AG08395 (cell line): ENCODE measurements around the gene KRTAP10-1.

Source experiments
- DNase-seq: peaks from one replicate; pipeline ENCODE4 v3.0.0; 2012; ENCODE audit warnings: mixed read lengths, low spot score

The KRTAP10-1 gene

DNA sequence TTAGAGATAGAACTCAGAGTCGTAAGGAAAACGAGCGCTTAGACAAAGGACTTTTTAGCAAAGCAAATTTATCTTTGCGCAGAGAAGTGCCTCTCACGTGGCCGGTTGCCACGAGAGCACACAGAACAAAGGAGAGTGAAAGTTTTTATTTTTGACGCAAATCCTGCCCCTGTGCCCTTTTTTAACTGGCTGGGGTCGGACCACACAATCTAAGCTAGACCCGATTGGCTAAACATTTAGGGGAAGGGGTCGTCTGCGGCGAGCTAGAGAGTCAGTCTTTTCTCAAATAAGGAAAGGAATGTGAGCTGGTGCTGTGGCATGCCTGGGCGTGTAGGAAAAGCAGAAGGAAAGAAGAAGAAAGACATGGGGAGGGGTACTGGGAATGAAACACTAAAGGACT lies 8.9 kb upstream of the KRTAP10-1 start:
- no peak for DNase-seq

DNA sequence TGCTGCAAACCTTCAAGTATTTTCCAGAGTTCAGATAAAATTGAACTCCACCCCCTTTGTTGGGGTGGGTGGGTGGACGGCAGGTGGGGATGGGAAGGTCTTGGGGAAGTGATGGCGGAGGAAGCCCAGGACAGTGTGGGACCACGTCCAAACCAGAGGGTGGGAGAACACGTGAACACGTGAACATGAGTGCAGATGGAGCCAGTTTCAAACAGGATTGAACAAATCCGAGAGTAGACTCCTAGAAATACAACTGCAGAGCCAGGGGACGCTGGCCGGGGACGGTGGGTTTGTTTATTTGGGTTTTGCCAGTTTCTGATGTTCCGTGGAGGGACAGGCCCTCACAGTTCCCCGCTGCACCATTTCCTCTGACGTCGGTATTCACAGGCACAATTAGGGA lies 8.4 kb upstream of the KRTAP10-1 start:
- DNase-seq: no peak

DNA sequence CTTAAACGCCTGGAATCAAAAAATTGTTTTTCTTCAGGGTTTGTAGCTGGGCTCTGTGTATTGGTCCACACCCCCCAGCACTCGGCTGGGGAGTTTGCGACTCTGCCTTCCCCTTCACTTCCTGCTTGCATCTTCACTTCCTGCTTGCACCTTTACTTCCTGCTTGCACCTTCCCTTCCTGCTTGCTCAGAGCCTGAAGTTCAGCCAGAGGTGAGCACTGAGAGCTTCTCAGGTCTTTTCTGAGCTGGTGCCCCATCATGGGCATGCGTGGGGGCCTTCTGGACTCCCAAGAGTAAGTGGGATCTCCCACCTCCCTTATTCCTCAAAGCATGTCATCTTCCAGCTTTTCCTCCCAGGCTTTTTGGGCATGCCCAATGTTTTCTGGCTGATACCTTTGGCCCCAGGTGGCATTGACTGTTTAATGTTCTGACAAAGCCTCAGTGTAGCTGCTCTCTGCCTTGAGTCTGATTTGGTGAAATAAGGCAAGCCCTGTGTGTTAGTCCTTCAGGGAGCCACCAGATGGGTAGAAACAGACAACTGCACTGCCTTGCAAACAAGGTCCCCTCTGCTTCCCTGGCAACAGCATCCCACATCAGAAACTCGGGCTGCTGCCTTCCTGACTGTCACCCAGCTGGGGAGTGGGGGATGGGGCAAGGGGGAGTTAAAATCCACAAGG lies 7.8 kb upstream of the KRTAP10-1 start:
- no peak for DNase-seq

DNA sequence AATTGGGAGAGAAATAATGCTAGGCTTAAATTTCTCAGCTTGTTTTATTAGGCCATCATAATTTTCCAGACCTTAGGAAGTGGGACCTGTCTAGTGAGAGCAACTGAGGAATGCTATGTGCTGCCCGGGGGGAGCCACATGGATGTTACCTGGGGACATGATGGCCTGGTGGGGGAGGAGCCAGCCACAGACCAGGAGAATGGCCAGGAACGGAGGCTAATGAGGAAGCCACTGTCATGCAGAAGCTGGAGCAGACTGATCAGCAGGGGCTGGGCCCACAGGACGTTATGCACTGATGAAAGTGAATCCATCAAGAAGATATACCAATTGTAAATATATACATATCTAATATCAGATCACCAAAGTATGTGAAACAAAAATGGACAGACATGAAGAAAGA lies 4.6 kb upstream of the KRTAP10-1 start:
- DNase-seq: no peak

DNA sequence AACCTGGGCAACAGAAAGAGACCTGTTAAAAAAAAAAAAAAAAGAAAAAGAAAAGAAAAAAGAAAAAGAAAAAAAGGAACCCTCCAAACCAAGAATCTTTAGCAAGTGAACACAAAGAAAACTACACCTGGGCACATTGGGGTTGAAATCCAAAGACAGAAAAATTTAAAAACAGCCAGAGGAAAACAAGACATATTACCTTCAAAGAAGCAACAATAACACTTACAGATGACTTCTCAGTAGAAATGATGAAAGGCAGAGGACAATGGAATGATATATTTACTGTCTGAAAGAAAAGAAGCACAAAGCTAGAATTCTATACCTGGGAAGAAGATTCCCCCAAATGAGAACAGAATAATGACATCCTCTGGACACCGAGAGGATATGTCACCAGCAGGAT lies 2.7 kb upstream of the KRTAP10-1 start:
- no peak for DNase-seq

DNA sequence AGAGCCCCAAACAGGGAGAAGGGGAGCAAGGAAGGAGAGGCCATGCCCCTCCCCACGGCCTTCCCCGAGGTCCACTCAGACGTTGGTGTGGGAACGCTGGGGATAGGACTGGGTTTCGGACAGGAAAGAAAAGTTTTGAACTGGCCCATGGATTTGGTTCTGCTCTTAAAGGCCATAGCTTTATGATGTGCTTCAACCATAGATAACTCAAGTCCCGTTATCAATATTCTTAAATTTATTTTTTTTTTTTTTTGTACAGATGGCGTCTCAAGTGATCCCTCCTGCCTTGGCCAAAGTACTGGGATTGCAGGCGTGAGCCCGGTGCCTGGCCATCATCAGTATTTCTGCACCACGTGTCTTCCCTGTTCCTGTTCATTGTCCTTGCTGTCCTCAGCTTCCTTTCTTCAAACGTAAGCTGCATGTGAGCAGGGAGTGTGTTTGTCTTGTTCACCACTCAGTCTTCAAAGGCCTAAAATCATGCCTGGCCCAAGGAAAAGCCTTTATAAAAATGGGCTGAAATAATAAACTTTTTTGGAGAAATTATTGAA lies 820 bp upstream of the KRTAP10-1 start:
- no peak for DNase-seq

DNA sequence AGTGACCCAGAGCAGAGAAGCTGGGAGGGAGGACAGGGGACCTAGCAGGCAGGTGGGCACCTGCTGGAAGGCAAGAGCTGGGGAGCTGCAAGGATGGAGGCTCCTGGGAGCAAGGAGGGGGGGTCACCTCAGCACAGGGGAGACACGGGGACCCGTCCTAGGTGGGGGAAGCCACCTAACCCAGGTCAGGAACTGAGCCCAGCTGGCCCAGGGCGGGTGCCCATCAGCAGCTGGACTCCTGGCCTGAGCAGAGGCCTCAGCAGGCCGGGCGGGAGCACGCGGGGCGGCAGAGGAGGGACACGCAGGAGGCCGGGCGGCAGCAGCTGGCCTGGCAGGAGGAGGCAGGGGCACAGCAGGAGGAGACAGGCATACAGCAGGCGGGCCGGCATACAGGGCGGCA lies 949 bp downstream of the KRTAP10-1 start:
- DNase-seq: no peak

DNA sequence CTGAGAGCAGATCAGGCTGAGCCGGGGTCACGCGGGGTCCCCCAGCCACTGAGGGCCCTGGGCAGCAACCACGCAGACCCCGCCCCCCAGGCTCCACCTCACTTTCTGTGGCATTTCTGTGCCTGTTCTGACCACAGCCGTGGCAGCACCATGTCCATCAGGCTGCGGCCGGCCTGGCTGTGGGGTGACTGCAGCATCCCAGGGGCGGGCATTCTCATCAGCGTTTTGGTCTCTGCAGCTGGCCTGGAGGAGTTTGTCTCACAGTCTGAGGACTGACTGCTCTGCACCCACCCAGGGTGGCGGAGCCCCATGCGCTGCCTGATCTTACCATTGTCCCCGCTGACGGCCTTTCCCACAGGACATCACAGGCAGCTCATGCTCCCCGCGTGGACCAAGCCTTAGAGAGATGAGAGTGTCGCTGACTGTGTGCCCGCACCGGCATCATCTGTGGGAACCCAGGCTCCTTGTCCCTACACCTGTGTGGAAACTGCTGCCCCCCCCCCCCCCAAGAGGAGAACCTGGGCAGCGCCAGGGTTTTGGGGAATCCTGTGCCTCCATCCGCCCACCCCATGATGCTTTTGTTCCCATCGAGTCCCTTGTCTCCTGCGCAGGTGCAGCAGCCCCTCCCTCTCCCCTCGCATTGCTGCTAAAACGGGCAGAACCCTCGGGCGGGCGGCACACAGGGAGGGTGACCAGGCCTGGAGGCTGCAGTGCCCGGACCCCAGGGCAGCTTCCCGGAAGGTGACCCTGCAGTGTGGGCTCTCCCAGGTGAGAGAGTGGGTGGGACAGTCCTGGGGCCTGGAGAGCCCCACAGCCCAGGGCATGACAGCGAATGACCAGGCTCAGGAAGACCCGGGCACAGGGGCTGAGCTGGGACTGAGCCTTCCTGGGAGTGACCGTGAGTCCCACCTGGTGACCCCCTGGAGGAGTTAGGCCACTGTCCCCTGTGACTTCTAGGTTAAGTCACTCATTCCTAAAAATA lies 1.8 kb downstream of the KRTAP10-1 start:
- no peak for DNase-seq

DNA sequence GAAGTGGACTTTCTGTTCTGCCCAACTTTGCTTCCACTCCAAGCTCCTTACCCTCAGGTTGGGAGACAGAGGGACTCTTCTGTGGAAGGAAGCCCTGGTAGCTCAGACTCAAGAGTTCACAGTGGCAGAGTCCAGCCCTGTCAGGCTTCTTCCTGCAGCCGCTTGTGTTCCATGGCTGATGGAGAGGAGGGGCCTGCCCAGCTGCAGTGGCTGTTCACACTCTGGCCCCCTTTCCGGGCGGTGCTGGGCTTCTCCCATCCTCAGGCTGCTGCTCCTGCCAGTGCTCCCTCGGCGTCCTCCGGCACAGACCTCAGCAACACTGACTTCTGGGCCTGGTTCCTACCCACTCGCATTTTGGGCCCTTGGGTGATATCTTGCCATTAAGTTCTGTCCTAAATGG lies 4.0 kb downstream of the KRTAP10-1 start:
- no peak for DNase-seq

DNA sequence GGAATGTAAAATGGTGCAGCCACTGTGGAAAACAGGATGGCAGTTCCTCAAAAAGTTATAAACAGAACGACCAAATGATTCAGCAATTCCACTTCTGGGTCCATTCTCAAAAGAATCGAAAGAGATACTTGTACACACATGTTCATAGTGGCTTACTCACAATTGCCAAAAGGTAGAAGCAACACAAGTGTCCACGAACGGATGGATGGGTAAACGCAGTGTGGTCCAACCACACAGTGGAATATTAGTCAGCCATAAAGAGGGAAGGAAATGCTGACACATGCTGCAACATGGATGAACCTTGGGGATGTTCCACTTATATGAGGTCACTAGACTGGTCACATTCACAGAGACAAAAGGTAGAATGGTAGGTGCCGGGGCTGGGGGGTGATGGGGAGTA lies 5.3 kb downstream of the KRTAP10-1 start:
- no peak for DNase-seq

DNA sequence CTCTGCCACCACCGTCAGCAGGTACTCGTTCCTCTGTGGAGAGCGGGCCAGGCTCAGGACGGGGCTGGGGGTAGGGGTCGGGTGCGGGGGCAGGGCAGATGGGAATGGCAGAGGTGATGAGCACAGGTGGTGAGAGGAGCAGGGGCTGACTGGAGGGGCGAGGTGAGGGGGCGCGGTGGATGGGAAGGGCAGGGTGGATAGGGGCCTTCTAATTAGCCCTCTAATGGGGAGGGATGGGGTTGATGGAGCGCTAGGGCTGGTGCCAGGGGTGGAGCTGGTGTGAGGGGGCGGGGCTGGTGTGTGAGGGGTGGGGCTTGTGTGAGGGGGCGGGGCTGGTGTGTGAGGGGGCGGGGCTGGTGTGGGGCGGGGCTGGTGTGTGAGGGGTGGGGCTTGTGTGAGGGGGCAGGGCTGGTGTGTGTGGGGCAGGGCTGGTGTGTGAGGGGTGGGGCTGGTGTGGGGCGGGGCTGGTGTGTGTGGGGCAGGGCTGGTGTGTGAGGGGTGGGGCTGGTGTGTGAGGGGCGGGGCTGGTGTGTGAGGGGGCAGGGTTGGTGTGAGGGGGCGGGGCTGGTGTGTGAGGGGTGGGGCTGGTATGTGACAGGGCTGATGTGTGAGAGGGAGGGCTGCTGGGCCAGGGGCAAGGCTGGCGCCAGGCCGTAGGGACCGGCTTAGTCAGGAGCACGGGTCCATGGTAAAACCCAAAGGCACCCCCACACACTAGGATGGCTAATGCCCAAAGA lies 5.9 kb downstream of the KRTAP10-1 start:
- no peak for DNase-seq

DNA sequence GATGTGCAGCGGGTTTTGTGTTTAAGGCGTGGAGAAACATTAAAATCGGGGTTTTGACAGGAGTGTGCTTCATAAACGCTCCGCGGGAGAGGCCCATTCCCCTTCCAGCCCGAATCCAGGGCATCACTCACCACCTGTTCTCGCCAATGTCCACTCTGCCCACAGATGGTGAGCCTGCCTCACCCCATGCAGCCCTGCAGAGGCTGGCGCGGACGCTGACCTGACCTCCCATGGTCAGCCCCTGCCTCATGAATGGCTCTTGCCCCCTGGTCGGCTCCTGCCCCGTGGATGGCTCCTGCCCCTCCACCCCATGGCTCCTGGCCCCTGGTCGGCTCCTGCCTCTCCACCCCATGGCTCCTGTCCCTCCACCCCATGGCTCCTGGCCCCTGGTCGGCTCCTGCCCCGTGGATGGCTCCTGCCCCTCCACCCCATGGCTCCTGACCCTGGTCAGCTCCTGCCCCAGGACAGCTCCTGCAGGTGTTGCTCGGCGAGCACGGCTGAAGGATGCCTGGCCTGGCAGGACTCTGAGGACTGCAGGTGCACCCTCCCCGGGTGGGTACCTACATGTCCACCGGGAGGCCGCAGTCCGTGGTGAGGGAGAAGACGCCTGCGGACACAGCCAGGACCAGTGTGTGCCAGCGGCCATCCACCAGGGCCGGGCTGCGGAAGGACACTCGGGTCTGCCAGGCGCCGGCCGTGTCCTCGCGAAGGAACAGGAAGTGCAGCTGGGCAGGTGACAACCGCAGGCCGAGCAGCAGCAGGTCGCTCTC lies 6.7 kb downstream of the KRTAP10-1 start:
- no peak for DNase-seq

DNA sequence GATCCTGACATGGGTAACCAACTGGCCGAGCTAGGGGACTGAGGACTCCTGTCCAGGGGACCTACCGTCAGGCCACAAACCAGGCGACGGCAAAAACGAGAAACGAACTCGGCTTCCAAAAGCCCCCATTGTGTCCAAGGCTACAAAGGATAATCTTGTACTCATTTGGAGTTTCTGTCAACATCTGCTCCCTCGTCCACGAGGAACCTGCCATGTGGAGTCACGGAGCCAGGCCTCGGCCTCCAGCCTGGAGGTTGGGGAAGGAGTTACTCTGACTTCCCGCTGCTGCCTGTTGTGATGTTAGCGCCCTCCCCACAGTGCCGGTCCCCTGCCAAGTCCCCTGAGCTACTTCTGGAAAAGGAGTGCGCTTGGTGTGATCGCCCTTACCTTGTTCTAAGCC lies 7.3 kb downstream of the KRTAP10-1 start:
- no peak for DNase-seq

DNA sequence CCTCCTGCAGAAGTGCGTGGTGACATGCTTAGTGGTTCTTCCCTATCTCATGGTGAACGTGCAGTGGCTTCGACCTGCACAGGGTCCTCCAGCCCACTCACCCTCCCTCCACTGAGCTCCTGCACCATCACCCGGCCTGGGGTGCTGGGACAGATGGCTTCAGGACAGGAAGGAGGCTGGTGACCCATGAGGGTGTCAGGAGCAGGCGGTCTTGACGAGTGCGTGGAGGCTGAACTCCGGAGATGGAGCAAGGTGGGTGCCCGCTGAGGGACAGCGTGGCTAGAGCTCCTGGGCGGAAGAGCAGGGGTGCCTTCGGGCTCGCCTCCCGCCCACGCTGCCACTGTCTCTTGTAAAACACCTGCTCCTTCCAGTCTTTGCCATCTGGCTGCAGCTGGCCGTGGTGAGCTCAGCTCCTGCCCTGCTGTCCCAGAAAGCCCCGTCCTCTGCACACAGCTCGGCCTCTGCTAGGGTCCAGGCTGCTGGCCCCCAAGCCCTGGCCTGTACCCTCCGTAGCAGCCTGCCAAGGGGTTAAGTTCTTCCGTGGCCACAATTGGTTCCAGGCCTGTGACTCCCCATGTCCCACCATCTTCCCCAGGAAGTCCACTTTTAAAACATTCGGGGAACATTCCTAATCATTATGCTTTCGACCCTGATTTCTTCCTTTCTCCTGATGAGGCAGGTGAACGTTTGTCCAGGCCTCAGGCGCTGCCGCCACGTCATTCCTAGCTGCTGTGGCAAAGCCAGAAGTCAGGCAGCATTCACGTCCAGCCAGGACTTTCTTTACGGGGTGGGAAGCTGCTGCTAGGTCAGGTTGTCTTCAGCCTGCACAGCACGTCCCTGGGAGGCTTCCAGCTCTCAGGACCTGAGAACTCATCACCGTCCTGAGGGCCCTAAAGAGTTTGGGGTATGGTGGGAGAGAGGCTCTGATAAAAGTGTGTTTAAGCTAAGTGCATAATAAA lies 8.1 kb downstream of the KRTAP10-1 start:
- DNase-seq: no peak

DNA sequence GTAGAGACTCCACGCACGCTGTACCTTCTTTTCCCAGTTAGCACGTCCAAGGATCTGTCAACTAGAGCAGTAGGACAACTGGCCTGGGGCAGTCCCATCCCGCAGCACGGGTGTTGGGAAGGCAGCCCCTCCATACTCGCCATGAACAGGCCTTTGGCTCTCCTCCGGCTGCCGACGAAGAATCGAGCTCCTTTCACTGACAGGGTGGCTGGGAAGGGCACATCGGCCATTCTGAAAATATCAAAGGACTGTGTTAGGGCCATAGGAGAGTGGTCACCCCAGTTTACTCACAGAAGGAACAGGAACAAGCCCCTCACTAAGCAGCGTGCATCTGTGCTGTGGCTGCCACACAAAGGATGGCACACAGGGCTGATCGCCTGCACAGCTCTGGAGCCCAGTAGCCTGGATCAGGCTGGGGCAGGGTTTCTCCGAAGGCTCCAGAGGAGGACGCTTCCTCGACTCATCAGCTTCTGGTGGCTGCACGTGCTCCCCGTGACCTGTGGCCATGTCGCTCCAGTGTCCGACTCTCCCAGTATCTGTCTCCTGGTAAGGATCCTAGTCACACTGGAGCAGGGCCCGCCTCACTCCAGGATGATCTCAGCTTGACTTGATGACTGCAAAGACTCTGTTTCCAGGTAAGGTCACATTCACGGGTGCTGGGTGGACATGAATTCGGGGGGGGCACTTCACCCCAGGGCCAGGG lies 8.9 kb downstream of the KRTAP10-1 start:
- no peak for DNase-seq

DNA sequence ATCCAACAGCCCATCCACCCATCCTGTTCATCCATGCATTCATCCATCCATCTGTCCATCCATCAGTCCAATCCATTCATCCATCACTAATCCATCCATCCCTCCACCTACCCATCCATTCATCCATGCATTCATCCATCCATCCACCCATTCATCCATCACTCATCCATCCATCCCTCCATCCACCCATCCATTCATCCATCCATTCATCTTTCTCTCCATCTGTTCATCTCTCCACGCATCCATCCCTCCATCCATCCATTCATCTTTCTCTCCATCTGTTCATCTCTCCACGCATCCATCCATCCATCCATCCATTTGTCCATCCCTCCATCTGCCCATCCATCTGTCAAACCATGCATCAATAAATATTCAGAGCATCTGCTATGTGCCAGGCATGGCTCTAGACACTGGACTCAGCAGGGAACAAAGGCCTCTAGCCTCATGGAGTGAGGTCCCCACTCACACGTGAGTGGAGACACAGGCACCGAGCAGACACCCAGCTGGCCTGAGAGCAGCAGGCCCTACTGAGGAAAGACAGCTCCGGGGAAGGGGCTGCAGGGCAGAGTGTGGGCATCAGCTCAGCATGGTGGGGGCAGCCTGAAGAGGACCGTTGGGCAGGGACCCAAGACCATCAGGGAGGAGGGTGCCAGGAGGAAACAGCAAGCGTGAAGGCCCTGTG lies 9.6 kb downstream of the KRTAP10-1 start:
- no peak for DNase-seq

DNA sequence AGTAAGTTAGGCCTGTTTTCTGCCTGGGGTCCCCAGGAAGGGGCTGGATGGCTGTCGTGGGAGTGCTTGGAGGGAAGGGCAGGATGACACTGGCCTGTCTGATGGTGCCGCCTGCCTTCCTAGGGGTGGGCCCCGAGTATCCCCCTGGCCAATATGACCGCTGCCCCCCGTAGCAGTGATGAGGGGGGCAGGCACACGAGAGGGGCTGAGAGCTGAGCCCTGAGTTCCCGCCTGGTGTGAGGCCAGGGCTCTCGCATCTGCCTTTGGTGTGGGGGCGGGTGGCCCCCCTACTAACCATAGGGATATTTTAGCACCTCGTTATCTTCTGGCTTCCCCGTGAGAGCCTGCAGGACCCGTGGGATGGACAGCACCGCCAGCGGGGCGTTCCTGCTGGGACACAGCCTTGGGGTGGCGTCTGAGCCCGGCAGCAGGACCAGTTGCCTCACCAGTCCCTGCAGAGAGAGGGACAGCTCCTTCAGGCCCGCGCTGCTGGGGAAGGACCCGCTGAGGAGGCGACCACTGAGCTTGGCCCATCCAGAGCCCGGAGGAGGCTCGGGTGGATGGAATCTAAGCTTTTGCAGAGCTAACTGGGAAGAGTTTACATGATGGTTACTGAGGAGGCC lies 10.4 kb downstream of the KRTAP10-1 start:
- no peak for DNase-seq

DNA sequence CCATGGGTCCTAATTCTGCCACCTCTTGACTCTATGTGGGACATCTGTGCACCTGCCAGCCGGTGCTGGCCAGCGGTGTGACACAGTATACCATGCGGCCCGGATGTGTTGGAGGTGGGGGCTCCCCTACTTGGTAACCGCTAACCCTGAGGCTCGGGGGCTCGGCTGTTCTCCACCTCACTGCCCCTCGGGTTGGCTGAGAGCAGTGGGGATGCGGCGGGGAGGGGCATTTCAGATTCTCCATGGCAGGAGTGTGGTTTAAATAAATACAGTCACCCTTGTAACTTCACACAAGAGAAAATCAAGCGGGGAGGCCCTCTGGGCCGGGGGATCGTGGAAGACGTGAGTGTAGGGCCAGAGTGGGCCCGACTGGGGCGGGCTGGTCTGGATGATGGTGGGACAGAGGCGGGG lies 11.0 kb downstream of the KRTAP10-1 start:
- DNase-seq: no peak

DNA sequence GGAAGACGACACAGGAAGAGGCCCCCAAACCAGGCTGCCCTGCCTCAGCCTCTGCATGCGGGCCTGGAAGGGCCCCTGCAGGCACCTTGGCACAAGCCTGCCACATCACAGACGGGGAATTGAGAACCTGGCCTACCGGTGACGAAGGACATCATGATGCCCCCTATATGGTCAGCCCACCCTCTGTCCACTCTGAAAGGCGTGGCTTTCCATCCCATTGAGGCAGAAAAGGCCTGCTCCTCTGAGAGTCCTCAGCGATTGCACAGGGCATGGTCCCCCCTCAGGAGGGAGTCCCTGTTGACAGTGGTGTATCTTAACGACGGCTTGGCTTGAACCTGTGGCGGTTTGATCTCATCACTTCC lies 11.4 kb downstream of the KRTAP10-1 start:
- DNase-seq: no peak
